ENCODE results near the gene DOK4. TPM values are rescaled to one million over a fixed set of nuclear protein-coding genes. Genes with fewer than 3 reads are reported as not detected.

DOK4 gene
- total and polyA plus RNA-seq, 12 donors: 3.6 to 10.7 (median 8.0) TPM

- WGBS, 2 donors: 94 to 96% methylated on average over 23 of the region's 23 CpGs
Observed at GRCh38 chr16:57512296-57513001, 26.2 kb upstream of the DOK4 start.

GRCh38 chr16:57510016-57510871, 24.0 kb upstream of the DOK4 start:
- TF ChIP-seq CTCF (IDR thresholded peaks at IDR 0.05): no peak
- WGBS, 2 donors: 49 to 56% methylated on average over 10 of the region's 10 CpGs

More at GRCh38 chr16:57512296-57513001, 26.2 kb upstream of the DOK4 start:
- intact Hi-C loops (cut with DNase I): loop anchor here in 2 of 10 donors (10.0 kb wide), 3 partner anchors 48 to 208 kb away; partner anchors contain the start of gene POLR2C (in 1 of the 2)
- ATAC-seq: no peak
- Histone ChIP-seq H3K4me3 (no peak overlapping the region), H3K9me3 (no peaks in the 10 kb centered on the region), H3K36me3 (peaks cover 0 to 49% (median 0%) of the 10 kb centered on the region in 9 donors), H3K27me3 (no peaks in the 10 kb centered on the region), H3K4me1 (peaks cover 0 to 28% (median 9%) of the 10 kb centered on the region in 9 donors), H3K27ac (no peak overlapping the region)
- no peak for TF ChIP-seq CTCF (IDR thresholded peaks at IDR 0.05)
- no peak for DNase-seq

GRCh38 chr16:57509231-57509923, 23.1 kb upstream of the DOK4 start:
- WGBS, 2 donors: 56 to 59% methylated on average over 12 of the region's 12 CpGs
- DNase-seq: no peak
- peak in 3 of 8 donors; percentile 34 to 47 (median 45) for ATAC-seq
- Histone ChIP-seq H3K4me1 (peaks cover 0 to 23% (median 8%) of the 10 kb centered on the region in 9 donors), H3K9me3 (no peaks in the 10 kb centered on the region), H3K27ac (no peak overlapping the region), H3K27me3 (no peaks in the 10 kb centered on the region), H3K36me3 (peaks cover 0 to 30% (median 0%) of the 10 kb centered on the region in 9 donors), H3K4me3 (no peak overlapping the region)
- TF ChIP-seq CTCF (IDR thresholded peaks at IDR 0.05): no peak
- intact Hi-C loops (cut with DNase I): no loop called here

More at GRCh38 chr16:57510016-57510871, 24.0 kb upstream of the DOK4 start:
- intact Hi-C loops (cut with DNase I): loop anchor here in 2 of 10 donors (10.0 kb wide), 3 partner anchors 45 to 205 kb away; partner anchors contain the start of gene POLR2C (in 1 of the 2)
- Histone ChIP-seq H3K36me3 (peaks cover 0 to 34% (median 0%) of the 10 kb centered on the region in 9 donors), H3K27ac (no peak overlapping the region), H3K9me3 (no peaks in the 10 kb centered on the region), H3K4me1 (peaks cover 0 to 32% (median 9%) of the 10 kb centered on the region in 9 donors), H3K27me3 (no peaks in the 10 kb centered on the region), H3K4me3 (no peak overlapping the region)
- ATAC-seq (peak in 1 of 8 donors; percentile 14), DNase-seq (no peak)

GRCh38 chr16:57508035-57508425, 21.7 kb upstream of the DOK4 start:
- no peaks in the 10 kb centered on the region for H3K27me3 ChIP-seq
- no peaks in the 10 kb centered on the region for H3K9me3 ChIP-seq
- peak overlapping the region in 1 of 10 donors; percentile 1 for H3K27ac ChIP-seq
- intact Hi-C loops (cut with DNase I): no loop called here
- TF ChIP-seq CTCF (IDR thresholded peaks at IDR 0.05): no peak
- peaks cover 0 to 22% (median 5%) of the 10 kb centered on the region in 9 donors for H3K4me1 ChIP-seq
- peak in 1 of 8 donors; percentile 9 for ATAC-seq
- H3K4me3 ChIP-seq: no peak overlapping the region
- WGBS, 2 donors: 94 to 96% methylated on average over 3 of the region's 3 CpGs
- no peak for DNase-seq
- H3K36me3 ChIP-seq: peaks cover 0 to 17% (median 0%) of the 10 kb centered on the region in 9 donors

Measured in heart right ventricle (tissue), 16 donors.